Activated CD8-positive, alpha-beta T cell treated with anti-CD3 and anti-CD28 coated beads, Interleukin-2, amount 10 ng/mL, durations not matched to agents 7 days and 5 days (primary cell): ENCODE results near the gene NCAM1. TPM values are rescaled to one million over a fixed set of nuclear protein-coding genes. Genes with fewer than 3 reads are reported as not detected.
"Not testable (repeated sequence)": the region's sequence is repeated elsewhere in the genome, so short reads cannot be mapped to it uniquely, and the experiment has no call there.

ENCODE experiments used
- ATAC-seq: fragments of 150-1000 bp; cut with Tn5 transposase; one replicate; pipeline ENCODE4 v1.10.0; 2021; ENCODE audit warnings: moderate library complexity
- CTCF ChIA-PET: fragments of 350-600 bp; sonication (Branson Sonifier 250); formaldehyde crosslinking; loops from one replicate; lab custom pipeline; 2021; ENCODE audit warnings: antibody characterized with exemption; lab: Charles Lee
- POLR2A ChIA-PET: fragments of 350-600 bp; sonication (Branson Sonifier 250); formaldehyde crosslinking; loops from one replicate; lab custom pipeline; 2021; ENCODE audit warnings: antibody characterized with exemption; lab: Charles Lee
- DNase-seq: peaks from one replicate; pipeline ENCODE4 v3.0.0-alpha.2; 2020
- H3K27ac Mint-ChIP-seq: one replicate; pipeline ENCODE4 v1.8.0; 2021; ENCODE audit warnings: mild to moderate bottlenecking, mixed read lengths
- H3K27me3 Mint-ChIP-seq: one replicate; pipeline ENCODE4 v1.8.0; 2021; ENCODE audit warnings: low read depth, mixed read lengths
- H3K36me3 Mint-ChIP-seq: one replicate; pipeline ENCODE4 v1.8.0; 2021; ENCODE audit warnings: low read depth, mixed read lengths
- H3K4me1 Mint-ChIP-seq: one replicate; pipeline ENCODE4 v1.8.0; 2021; ENCODE audit warnings: low read depth, mixed read lengths
- H3K4me3 Mint-ChIP-seq: one replicate; pipeline ENCODE4 v1.8.0; 2021; ENCODE audit warnings: mild to moderate bottlenecking, mixed read lengths
- H3K9me3 Mint-ChIP-seq: one replicate; pipeline ENCODE4 v1.8.0; 2022; ENCODE audit warnings: mixed read lengths; ENCODE audit not compliant: insufficient read depth
- total RNA-seq, 2 experiments: library from RNA; stranded (reverse); gene quantifications; one replicate each; pipeline ENCODE4 v1.2.3, GENCODE V29; 2021

The NCAM1 gene
- total RNA-seq, 2 experiments from 2014 or later, result 1.4 to 1.8 TPM

- ChIA-PET POLR2A (no interaction called here), CTCF (no interaction called here)
- H3K36me3 Mint-ChIP-seq, result no peaks in the 10 kb centered on the region
- no peak overlapping the region for H3K4me3 Mint-ChIP-seq
- no peaks in the 10 kb centered on the region for H3K27me3 Mint-ChIP-seq
- H3K9me3 Mint-ChIP-seq, result no peaks in the 10 kb centered on the region
- ATAC-seq, result no peak
- no peak for DNase-seq
- H3K4me1 Mint-ChIP-seq, result no peaks in the 10 kb centered on the region
- no peak overlapping the region for H3K27ac Mint-ChIP-seq
Measured at GRCh38 chr11:113035708-113036107, 74.5 kb downstream of the NCAM1 start.

GRCh38 chr11:113043698-113044097 lies 82.5 kb downstream of the NCAM1 start:
- Mint-ChIP-seq H3K36me3 (no peaks in the 10 kb centered on the region), H3K27ac (no peak overlapping the region), H3K4me3 (no peak overlapping the region), H3K4me1 (no peaks in the 10 kb centered on the region), H3K27me3 (no peaks in the 10 kb centered on the region), H3K9me3 (no peaks in the 10 kb centered on the region)
- DNase-seq (no peak), ATAC-seq (no peak)
- POLR2A ChIA-PET, result no interaction called here
- CTCF ChIA-PET, result no interaction called here

GRCh38 chr11:113045146-113045545 lies 83.9 kb downstream of the NCAM1 start:
- Mint-ChIP-seq H3K27me3 (no peaks in the 10 kb centered on the region), H3K4me1 (no peaks in the 10 kb centered on the region)
- POLR2A ChIA-PET, result no interaction called here

GRCh38 chr11:113046866-113047265 lies 85.6 kb downstream of the NCAM1 start:
- no peaks in the 10 kb centered on the region for H3K27me3 Mint-ChIP-seq
- no peaks in the 10 kb centered on the region for H3K36me3 Mint-ChIP-seq
- DNase-seq, result no peak
- CTCF ChIA-PET, result no interaction called here
- no peaks in the 10 kb centered on the region for H3K9me3 Mint-ChIP-seq
- H3K4me3 Mint-ChIP-seq, result no peak overlapping the region
- no peak for ATAC-seq
- POLR2A ChIA-PET, result no interaction called here
- H3K27ac Mint-ChIP-seq, result no peak overlapping the region
- H3K4me1 Mint-ChIP-seq, result no peaks in the 10 kb centered on the region

More at GRCh38 chr11:113045146-113045545, 83.9 kb downstream of the NCAM1 start:
- H3K9me3 Mint-ChIP-seq, result no peaks in the 10 kb centered on the region
- no peak for DNase-seq
- CTCF ChIA-PET, result no interaction called here
- ATAC-seq, result no peak
- no peak overlapping the region for H3K27ac Mint-ChIP-seq
- no peaks in the 10 kb centered on the region for H3K36me3 Mint-ChIP-seq
- no peak overlapping the region for H3K4me3 Mint-ChIP-seq

GRCh38 chr11:113048820-113049768 lies 87.9 kb downstream of the NCAM1 start:
- Mint-ChIP-seq H3K4me3 (no peak overlapping the region), H3K36me3 (no peaks in the 10 kb centered on the region), H3K27me3 (no peaks in the 10 kb centered on the region), H3K9me3 (no peaks in the 10 kb centered on the region), H3K27ac (no peak overlapping the region), H3K4me1 (no peaks in the 10 kb centered on the region)
- no peak for DNase-seq
- no peak for ATAC-seq
- ChIA-PET CTCF (no interaction called here), POLR2A (no interaction called here)

GRCh38 chr11:113053042-113053441 lies 91.8 kb downstream of the NCAM1 start:
- POLR2A ChIA-PET, H3K36me3 Mint-ChIP-seq, H3K9me3 Mint-ChIP-seq, ATAC-seq, H3K27me3 Mint-ChIP-seq, H3K4me1 Mint-ChIP-seq, H3K27ac Mint-ChIP-seq, CTCF ChIA-PET, H3K4me3 Mint-ChIP-seq, DNase-seq: not testable (repeated sequence)

GRCh38 chr11:113057038-113057437 lies 95.8 kb downstream of the NCAM1 start:
- no peaks in the 10 kb centered on the region for H3K36me3 Mint-ChIP-seq
- ChIA-PET CTCF (no interaction called here), POLR2A (no interaction called here)
- no peak overlapping the region for H3K4me3 Mint-ChIP-seq
- H3K27ac Mint-ChIP-seq, result no peak overlapping the region
- no peaks in the 10 kb centered on the region for H3K9me3 Mint-ChIP-seq
- H3K4me1 Mint-ChIP-seq, result no peaks in the 10 kb centered on the region
- no peak for ATAC-seq
- no peaks in the 10 kb centered on the region for H3K27me3 Mint-ChIP-seq
- DNase-seq, result no peak

- ATAC-seq, result no peak
- H3K4me1 Mint-ChIP-seq, result no peaks in the 10 kb centered on the region
- H3K27me3 Mint-ChIP-seq, result no peaks in the 10 kb centered on the region
- no peak for DNase-seq
- ChIA-PET CTCF (no interaction called here), POLR2A (no interaction called here)
- no peak overlapping the region for H3K4me3 Mint-ChIP-seq
- no peak overlapping the region for H3K27ac Mint-ChIP-seq
- H3K9me3 Mint-ChIP-seq, result no peaks in the 10 kb centered on the region
- H3K36me3 Mint-ChIP-seq, result no peaks in the 10 kb centered on the region
Measured at GRCh38 chr11:113059548-113059947, 98.3 kb downstream of the NCAM1 start.

- ATAC-seq (no peak), DNase-seq (no peak)
- H3K27me3 Mint-ChIP-seq, result no peaks in the 10 kb centered on the region
- no peaks in the 10 kb centered on the region for H3K36me3 Mint-ChIP-seq
- H3K27ac Mint-ChIP-seq, result no peak overlapping the region
- H3K9me3 Mint-ChIP-seq, result no peaks in the 10 kb centered on the region
- no peak overlapping the region for H3K4me3 Mint-ChIP-seq
- no peaks in the 10 kb centered on the region for H3K4me1 Mint-ChIP-seq
- CTCF ChIA-PET, result no interaction called here
- POLR2A ChIA-PET, result no interaction called here
Measured at GRCh38 chr11:113065330-113065729, 104.1 kb downstream of the NCAM1 start.

- POLR2A ChIA-PET, result no interaction called here
- H3K4me3 Mint-ChIP-seq, result no peak overlapping the region
- no peak for DNase-seq
- H3K4me1 Mint-ChIP-seq, result no peaks in the 10 kb centered on the region
- no peaks in the 10 kb centered on the region for H3K9me3 Mint-ChIP-seq
- no peaks in the 10 kb centered on the region for H3K36me3 Mint-ChIP-seq
- H3K27me3 Mint-ChIP-seq, result no peaks in the 10 kb centered on the region
- CTCF ChIA-PET, result no interaction called here
- H3K27ac Mint-ChIP-seq, result no peak overlapping the region
- no peak for ATAC-seq
Measured at GRCh38 chr11:113072237-113072858, 111.1 kb downstream of the NCAM1 start.

GRCh38 chr11:113073290-113073953 lies 112.2 kb downstream of the NCAM1 start:
- POLR2A ChIA-PET, result no interaction called here
- Mint-ChIP-seq H3K9me3 (no peaks in the 10 kb centered on the region), H3K27me3 (no peaks in the 10 kb centered on the region), H3K4me1 (no peaks in the 10 kb centered on the region), H3K27ac (no peak overlapping the region), H3K4me3 (no peak overlapping the region), H3K36me3 (no peaks in the 10 kb centered on the region)
- ATAC-seq (no peak), DNase-seq (no peak)
- CTCF ChIA-PET, result no interaction called here

- no peak overlapping the region for H3K4me3 Mint-ChIP-seq
- no peaks in the 10 kb centered on the region for H3K27me3 Mint-ChIP-seq
- no peaks in the 10 kb centered on the region for H3K4me1 Mint-ChIP-seq
- H3K36me3 Mint-ChIP-seq, result no peaks in the 10 kb centered on the region
- DNase-seq (no peak), ATAC-seq (no peak)
- POLR2A ChIA-PET, result no interaction called here
- H3K9me3 Mint-ChIP-seq, result no peaks in the 10 kb centered on the region
- CTCF ChIA-PET, result no interaction called here
- no peak overlapping the region for H3K27ac Mint-ChIP-seq
Measured at GRCh38 chr11:113075586-113076095, 114.4 kb downstream of the NCAM1 start.
